COLO829 (cell line): Measurements from ENCODE around the gene MEGF6.

Source experiments
- DNase-seq: peaks from one replicate; pipeline ENCODE4 v3.0.0; 2012; ENCODE audit warnings: low spot score

Gene MEGF6

DNA sequence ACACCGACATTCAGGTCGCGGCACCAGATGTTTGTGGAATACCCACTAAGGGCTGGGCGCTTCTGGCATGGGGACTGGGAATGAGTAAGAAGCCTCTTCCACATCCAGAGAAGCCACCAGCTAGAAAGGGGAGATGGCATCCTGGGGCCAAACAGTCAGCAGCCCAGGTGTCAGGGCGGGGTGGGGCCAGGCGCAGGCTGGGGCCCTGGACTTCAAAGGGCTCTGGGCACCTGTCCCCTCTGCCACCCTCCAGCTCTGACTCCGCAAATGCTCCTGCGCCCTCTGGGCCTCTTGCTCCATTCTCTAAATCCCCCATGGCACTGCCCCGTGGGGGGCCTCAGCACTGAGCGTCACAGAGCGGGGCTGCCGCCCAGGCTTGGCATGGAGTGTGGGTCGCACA lies 70.4 kb downstream of the MEGF6 start:
- no peak for DNase-seq

DNA sequence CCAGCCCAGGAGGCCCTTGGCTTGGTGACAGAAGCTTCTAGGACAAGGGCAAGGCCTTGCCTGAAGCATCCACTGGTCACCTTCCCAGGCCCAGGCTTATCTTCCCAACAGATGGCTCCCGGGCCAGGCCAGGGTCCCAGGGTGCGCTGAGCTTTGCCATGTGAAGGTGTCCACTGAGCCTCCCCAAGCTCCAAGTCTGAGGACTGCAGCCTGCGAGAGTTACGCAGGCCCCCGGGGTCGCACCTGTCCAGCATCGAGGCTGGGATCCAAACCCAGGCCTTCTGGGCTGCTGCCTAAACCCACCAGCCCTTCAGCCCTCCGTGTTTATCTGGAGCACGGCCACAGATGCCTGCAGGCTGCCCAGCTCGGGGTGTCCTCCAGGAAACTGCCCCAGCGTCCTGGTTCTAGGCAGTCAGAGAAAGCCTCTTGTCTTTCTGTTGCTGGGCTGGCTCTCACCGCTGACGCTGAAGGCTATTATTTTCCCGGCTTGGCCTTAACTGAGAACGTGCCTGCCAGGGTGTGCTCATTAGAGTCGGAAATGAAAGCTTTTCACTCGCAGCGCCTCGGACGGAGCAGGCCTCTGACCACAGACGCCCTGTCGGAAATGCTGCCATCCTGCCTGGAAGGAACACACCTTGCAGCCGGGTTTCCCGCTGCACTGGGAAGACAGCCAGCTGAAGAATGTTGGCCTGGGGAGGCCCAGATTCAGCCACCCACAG lies 71.4 kb downstream of the MEGF6 start:
- no peak for DNase-seq

DNA sequence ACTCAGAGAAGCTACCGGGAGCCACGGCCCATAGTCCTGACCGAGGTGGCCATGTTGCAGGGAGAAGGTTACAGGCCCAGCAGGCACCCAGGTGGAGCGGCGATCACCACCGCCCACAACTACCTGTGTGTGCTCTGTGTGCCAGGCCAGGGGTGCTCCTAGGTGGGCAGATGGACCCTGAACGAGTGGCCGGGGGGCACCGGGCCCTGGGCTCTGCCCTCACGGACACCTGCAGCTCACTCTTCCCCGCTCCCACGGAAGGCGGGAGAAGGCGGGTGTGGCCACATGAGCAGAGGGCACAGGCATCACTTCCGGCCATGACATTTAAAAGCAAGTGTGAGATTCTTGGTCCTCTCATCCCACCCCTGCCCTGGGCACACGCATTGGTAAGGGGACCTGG lies 73.9 kb downstream of the MEGF6 start:
- no peak for DNase-seq

DNA sequence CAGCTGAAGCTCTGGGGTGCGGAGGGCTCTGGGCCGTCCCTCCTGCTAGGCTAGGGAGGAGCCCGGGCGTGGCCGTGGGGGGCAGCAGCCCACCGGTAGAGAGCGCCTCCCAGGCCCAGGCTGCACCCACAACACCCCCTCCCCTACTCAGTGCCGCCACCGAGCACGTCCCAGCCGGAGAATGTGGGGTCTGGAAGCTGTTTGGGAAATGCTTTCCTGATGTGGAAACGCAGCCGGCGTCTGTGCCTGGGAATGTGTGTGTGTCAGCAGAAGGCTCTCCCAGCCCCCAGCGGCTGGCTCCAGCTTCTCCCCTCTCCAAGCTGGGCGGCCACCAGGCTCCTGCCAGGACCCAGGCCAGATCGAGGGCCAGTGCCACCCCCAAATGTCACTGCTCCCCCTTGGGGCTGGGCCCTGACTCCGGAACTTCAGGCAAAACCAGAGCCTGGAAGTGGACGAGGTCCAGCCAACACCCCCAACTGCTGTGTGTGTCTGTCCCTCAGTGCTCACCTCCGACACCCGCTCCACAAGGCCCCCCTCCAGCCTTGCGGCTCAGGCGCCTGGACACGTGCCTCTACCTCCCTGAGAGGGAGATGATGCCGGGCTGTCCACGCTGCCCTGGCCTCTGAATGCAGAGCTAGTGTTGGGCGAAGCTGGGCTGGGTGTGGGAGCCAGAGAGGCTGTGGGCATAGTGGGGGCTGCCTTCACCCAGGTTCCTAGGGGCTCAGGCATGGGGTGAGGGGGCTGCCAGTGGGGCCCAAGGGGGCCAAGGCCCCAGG lies 74.7 kb downstream of the MEGF6 start:
- no peak for DNase-seq

DNA sequence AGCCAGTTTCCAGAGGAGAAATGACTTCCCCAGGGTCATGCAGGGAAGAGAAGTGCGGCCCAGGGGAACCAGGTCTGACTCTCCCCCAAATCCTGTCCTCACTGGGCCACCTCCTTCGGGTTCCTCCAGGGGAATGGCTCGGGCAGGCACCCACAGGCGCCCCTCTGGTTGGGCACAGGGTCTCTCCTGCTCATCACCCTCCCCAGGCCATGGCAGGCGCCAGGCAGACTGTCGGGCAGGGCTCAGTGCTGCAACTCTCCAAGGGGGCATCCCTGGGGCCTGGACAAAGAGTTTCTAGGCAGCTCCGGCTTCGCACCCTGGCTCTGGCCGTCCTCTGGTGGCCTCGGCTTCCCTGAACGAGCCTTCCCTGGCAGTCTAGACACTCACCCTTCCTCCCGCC lies 75.6 kb downstream of the MEGF6 start:
- no peak for DNase-seq

DNA sequence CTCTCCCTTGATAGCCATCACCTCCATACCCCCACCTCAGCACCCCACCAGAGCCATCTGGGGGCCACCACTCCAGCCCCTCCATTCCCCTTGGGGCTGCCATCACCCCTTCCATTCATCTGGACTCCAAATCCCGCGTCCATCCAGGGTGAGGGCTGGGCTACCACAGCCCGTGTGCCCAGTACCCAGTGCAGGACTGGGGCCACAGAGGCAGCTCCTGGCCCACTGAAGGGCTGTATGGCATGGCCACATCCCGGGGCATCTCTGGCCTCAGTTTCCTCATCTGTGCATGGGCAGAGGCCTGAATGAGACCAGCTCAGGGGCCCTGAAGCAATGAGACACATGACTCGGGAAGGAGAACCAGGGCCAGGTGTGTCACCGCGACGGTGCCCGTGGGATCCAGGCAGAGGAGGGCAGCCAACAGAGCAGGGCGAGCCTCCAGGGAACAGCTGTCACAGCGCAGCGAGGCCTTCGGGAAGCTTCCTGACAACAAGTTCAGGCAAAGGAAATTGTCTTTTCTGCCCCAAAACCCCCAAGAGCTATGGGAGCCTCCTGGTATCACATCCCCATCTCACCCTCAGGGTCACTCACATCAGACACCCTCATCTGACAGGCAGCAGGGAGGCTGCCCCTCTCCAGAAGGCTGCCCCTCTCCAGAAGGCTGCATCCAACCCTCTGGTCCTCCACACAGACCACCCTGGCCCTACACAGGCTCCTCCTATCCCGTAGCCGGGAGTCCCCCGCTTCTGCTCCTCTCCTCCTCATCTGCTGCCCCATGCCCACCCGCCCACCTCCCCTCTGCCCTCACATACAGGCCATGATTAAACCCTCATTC lies 76.3 kb downstream of the MEGF6 start:
- DNase-seq = no peak

DNA sequence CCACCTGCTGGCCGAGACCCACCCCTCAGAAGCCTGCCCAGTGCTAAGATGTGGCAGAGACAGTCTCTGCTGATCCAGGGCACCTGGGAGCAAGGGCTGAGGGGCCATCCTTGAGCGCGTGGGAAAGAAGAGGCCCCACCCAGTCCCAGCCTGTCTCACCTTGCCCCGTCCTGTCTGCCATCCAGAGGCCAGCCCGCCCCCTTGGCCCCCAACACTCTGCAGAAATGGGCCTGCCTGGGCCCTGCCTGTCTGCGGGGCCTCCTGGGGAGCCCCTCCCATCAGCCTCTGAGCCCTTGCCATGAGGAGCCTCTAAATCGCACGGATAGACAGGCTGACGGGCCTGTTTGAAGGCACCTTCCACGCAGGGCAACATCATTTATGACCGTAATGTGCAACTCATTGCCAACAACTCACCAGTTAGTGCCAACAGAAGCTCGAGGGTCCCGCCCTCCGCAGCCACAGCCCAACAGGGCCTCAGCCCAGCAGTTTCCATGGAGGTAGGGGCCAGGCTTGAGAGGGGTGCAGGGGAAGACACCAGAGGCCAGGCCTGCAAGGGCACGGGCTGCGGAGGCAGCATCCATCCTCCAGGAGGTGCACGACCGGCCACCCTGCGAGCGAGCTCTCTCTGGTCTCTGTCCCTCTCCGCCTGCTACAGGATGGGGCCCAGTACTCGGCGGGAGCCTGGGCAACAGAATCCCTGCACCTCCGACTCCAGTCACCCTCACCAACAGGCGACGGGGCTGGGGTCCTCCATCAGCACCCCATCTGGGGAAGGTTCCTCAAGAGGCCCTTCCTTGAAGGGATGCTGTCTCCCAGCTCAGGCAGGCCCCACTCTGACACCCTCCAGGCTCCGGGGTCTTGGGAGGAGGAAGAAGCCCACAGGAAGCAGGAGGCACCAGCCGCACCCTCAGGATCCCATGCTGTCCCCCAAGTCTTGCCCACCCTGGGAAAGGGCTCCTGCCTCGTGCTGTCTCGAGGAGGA lies 78.0 kb downstream of the MEGF6 start:
- DNase-seq = no peak

DNA sequence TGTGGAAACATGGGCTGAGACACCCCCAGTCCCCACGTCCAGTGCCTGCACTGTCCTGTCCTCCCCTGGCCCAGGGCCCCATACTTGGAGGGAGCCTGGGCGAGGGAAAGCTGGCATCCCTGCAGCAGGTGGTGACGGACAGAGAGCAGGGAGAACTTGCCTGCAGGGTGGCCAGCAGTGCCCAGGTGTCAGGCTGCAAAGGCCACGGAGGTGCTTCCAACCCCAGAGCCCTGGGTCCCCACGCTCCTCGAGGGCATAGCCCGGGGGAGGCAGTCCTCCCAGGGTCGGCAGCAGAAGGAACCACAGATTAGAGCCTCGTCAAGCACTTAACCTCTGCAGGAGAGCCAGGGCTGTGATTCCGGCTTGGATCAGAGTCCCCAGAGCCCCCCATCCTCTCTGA lies 79.4 kb downstream of the MEGF6 start:
- DNase-seq = no peak

DNA sequence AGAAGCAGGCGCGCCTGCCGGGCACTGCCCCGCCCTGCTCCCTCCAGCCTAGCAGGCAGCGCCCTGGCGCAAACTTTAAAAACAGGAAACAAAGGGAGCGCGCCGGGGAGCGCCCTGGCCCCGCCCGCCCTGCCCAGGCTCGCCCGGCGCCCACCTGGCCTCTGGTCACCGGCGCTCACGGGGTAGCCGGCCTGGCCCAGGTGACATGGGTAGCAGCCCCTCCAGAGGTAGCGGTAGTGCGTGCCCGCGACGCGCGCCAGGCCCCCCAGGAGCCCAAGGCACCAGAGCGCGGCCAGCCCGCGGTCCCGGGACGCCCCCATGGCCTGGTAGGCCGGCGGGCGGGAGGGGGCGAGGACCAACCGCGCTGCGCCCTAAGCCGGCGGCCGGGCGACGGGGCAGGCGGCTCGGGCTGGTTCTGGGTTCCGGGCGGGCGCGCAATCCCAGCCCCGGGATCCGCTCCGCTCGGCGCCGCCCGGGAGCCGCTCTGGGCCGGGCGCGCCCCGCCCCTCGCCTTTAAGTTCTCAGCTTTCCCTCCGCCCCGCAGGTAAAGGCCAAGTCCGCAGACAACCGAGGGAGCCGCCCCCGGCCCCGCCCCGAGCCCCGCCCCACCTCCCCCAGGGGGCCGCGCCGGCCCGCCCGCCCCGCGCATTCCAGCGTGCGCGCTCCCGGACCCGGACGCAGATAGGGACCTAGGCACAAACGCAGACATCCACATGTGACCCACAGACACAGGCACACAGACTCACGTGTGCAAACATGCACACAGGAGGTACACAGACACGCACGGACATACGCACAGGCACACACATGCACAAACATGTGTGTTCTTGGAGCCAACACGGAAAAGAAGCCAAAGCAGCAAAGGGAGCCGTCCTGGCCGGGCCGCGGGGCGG lies 80.1 kb downstream of the MEGF6 start:
- peak; percentile 73 for DNase-seq

DNA sequence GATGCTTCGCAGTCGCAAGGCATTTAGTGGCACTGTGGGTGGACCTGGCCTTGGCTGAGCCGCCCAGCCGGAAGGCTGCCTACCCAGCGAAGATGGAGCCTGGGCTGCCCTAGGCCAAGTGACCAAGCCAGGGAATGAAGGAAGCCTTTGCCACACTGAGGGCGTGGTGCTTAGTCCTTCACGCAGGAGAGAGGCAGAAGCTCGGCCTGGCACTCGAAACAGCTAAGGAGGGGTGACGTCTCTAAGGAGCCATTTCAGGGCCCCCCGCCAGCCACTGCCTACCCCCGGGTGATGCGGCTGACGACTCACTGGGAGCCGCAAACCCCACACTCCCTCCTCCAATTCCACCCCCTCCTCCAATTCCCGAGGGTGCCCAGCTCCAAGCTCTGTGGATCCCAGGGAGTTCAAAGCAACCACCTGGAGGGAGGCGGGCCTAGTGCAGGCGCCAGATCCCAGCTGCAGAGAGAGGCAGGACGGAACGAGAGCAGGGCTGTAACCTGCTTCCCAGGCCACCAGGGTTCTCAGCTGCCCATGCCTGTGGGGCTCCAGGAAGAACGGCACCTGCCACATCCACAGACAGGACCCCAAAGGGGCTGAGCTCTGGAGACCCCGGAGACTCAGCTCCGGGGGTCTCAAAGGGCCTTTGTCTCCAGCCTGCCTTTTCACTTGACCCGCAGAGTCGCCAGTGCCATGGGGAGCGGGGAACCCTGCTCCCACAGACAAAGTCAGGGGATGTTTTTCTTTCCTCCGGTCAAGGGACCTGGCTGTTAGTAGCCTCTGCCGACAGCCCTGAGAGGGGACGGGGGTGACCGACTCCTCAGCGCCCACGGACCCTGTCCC lies 81.0 kb downstream of the MEGF6 start:
- no peak for DNase-seq

DNA sequence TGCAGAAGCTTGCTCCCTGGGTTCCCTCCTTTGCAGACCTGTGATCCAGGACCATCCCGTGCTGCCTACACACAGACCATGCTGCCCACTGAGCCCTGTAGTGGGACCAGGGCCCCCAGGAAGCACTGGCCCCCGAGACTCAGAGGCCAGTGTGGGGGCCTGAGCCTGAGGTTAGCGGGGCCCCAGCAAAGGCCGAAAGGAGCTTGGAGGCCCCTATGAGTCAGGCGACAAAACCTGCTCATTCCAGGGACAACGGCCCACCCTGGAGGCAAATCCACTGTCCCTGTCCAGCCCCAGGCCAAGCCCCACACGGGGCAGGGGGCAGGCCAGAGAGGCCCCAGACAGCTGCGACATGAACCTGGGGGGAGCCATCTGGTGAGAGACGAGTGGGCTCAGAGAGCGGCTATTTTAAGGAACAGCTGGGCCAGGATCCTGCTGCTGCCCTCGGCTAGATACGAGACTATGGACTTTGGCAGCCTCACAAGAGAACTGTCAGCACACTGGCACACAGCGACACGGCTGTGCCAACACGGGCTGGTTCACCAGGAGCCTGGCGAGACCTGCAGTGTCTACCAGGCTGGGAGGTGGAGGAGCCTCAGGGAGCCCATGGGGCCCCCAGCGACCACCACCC lies 82.1 kb downstream of the MEGF6 start:
- DNase-seq = no peak

DNA sequence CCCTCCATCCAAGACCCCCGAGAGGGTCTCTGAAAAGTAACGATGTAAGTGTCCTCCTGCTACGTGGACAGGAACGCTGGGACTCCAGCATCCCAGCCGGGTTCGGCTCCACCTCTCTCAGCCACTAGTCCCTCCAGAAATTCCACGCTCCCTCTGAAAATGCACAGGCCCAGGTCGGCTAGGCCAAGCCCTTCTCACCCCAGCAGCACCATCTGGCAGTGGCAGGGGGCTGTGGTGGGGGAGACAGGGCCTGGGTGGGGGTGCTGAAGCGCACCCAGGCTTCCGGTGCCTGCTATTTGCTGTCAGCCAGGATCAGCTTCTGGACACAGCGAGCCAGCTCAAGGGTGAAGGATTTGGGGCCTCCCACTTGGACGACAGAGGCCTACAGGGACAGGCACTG lies 83.5 kb downstream of the MEGF6 start:
- no peak for DNase-seq

DNA sequence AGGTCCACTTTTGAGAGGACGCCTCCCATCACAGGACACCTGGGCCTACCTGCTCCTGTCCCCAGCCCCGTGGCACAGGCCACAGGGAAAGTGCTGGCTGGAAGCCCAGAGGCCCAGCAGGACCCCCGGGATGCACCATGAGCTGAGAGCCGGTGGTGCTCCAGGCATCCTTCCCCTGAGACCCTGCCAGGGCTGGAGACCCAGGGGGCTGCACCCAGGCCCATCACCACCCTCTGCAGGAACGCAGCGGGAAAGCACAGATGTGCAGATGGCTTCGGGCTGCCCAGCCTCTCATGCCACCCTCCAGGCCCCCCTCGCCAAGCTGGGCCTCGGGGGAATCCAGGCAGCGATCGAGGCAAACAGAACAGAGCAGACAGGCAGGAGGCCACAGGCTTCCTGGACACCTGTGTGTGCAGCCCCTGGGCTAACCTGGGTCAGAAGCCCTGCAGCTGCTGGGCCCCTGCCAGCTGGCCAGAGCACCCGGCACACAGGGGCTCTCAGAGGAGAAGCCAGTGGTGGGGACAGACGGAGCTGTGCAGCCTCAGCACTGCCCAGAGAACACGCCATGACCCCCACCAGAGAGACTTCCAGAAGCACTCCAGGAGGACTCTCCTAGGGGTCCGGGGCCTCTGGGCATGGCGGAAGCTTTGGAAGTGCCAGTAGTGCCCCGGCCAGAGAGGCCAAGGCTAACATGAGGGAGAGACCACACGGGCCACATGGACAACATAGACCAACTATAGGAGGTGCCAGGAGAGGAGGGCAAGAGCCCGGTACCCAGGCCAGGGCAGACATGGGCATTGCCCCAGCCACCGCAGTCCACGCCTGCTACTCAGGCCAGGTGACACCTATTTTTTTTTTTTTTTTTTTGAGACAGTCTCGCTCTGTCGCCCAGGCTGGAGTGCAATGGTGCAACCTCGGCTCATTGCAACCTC lies 85.5 kb downstream of the MEGF6 start:
- no peak for DNase-seq

DNA sequence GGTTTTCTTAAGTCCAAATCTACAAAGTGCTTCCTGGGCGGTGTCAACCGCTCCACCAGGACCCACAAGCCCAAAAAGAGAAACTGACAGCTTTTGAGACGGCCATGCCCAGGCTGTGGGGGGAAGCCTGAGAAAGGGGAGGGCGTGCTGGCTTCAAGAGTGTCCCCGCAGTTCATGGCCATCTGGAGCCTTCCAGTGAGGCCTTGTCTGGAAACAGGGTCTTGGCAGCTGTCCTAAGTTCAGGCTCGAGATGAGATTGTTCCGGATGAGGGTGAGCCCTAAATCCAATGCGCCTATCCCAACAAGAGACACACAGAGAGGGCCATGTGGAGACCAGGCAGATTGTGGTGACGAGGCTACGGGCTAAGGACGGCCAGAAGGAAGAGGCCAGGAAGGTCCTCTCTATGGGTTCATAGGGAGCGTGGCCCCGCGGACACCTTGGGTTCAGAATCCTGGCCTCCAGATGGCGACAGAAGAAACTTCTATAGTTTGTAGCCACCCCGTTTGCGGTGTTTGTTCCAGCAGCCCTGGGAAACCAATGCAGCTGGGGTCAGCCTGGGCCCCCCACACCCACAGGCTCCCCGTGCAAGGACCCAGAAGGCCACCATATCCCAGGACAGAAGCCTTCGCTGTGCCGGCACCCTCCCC lies 86.6 kb downstream of the MEGF6 start:
- no peak for DNase-seq

DNA sequence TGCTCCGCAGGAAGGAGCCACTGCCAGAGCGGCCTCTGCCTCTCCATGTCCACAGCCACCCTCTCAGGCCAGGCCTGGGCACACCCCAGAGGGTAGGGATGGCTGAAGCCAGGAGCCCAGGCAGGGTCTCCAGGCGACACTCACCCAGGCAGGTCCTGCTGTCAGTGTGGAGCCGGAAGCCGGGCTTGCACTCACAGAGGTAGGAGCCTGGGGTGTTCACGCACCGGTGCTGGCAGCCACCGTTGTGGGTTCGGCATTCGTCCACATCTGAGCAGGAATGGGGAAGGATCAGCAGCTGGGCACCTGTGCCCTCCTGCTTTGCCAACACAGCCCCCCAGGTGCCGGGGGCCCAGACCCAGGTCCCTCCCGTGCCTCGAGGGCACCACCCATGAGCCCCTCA lies 87.3 kb downstream of the MEGF6 start:
- DNase-seq = no peak

DNA sequence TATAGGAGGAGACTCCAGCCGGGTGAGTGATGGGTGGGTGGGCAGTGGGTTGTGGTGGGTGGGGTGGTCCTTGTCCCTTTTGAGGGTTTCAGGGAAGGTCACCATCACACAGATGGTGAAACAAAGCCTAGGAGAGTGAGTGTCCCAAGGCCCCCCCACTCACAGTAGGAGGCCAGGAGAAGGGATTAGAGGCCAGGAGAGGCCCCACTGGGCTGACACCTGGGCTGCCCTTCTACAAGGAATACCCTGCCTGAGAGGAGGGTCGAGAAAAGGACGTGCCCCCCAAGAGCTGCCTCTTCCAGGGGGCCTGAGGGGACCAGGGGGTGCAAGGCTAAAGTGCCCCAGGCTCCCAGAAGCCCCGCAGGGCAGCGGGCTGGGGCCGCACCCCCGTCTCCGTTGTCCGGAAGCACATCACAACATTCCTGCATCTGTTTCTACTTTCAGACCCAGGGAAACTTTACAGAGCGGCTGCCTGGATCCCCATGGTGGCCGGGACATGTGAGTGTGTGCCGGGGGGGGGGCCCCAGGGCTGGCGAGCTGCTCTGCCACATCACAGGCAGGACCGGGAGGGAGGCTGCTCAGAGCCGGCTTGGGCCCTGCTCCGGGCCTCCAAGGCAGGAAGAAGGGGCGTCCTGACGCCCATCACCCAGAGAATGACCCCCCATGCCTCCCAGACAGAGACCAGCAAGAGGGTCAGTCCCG lies 88.6 kb downstream of the MEGF6 start:
- DNase-seq = no peak

DNA sequence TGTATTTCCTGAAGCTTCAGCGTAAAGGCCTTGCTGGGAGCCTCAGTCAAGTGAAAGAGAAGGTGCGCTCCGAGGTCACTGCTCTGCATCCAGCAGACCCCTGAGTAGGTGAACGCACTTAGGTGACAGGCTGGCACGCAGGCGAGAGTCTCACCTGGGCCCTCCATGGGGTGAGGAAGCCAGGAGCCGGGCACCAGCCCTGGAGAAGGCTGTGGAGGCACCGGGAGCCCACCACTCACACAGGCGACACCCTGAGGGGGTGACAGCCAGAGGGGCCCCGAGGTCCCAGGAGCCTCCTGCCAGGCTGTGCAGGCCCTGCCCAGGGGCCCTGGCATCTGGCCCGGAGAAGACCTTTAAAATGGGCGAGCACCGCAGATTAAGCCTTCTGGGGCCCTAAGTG lies 89.2 kb downstream of the MEGF6 start:
- no peak for DNase-seq
